ENCODE data around the gene SLC35D1.
A peak's percentile ranks its signal among the peaks of the same experiment; 100 is the strongest.
"Not testable (repeated sequence)": the region's sequence is repeated elsewhere in the genome, so short reads cannot be mapped to it uniquely, and the experiment has no call there.

The SLC35D1 gene

DNA sequence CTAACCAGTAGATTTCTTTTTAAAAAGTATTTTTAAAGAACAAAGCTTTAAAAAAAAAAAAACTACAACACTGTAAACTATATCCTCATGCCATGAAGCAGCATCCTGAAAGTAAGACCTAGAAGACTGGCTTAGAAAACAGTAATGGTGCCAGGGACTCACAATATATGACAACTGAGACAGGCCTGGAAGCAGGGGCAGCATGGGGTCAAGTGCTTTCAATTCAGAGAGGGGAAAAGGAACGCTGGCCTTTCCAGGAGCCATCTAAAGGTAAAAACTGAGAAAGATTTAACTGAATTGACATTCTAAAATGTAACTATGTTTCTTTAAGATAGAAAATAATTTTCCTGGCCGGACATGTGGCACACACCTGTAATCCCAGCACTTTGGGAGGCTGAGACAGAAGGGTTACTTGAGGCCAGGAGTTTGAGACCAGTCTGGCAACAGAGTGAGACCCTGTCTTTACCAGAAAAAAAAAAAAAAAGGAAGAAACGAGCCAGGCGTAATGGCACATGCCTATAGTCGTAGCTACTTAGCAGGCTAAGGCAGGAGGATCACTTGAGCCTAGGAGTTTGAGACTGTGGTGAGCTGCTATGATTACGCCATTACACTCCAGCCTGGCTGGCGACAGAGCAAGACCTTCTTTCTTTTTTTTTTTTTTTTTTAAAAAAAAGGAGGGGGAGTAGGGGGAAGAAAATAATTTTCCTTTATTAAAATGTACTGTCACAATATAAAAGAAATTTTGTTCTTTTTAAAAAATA lies 54.1 kb downstream of the SLC35D1 start:
- Histone ChIP-seq H3K4me3 (no peak overlapping the region), H3K36me3 (peaks cover 66% of the 10 kb centered on the region), H3K27ac (no peak overlapping the region), H3K4me1 (peaks cover 12% of the 10 kb centered on the region), H4K20me1 (peaks cover under 1% of the 10 kb centered on the region; the same call in 1 of the 2 replicates), H3K9me3 (no peaks in the 10 kb centered on the region), H3K27me3 (no peaks in the 10 kb centered on the region), H3K4me2 (no peak overlapping the region; the same call in 1 of the 2 replicates), H3K9ac (no peak overlapping the region)
- TF ChIP-seq Cebpa-rat (IDR thresholded peaks at IDR 0.05), result no peak

DNA sequence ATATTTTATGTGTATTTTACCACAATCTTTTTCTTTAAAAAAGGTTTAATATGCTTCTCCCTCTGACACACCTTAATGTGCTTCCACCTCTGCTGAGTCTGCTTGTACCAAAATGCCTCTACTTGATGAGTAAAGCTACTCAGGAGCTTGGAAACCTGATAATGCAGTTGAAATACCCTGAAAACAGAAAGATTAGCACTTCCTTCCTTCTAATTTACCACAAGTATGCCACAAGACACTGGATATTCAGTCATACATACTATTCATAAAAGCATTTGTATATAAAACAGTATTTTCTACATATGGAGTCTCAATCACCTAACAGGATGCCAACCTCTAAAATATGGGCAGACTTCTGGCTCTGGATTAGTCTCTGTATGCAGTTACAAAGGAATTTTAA lies 55.0 kb downstream of the SLC35D1 start:
- H3K36me3 ChIP-seq, result peaks cover 59% of the 10 kb centered on the region
- H3K4me2 ChIP-seq, result peak overlapping the region; percentile 31
- no peak for TF ChIP-seq Cebpa-rat (IDR thresholded peaks at IDR 0.05)
- H3K9ac ChIP-seq, result no peak overlapping the region
- H3K4me3 ChIP-seq, result no peak overlapping the region
- H3K27ac ChIP-seq, result no peak overlapping the region
- H3K9me3 ChIP-seq, result no peaks in the 10 kb centered on the region
- peaks cover 12% of the 10 kb centered on the region for H3K4me1 ChIP-seq
- no peaks in the 10 kb centered on the region for H3K27me3 ChIP-seq
- no peaks in the 10 kb centered on the region; the same call in 1 of the 2 replicates for H4K20me1 ChIP-seq

DNA sequence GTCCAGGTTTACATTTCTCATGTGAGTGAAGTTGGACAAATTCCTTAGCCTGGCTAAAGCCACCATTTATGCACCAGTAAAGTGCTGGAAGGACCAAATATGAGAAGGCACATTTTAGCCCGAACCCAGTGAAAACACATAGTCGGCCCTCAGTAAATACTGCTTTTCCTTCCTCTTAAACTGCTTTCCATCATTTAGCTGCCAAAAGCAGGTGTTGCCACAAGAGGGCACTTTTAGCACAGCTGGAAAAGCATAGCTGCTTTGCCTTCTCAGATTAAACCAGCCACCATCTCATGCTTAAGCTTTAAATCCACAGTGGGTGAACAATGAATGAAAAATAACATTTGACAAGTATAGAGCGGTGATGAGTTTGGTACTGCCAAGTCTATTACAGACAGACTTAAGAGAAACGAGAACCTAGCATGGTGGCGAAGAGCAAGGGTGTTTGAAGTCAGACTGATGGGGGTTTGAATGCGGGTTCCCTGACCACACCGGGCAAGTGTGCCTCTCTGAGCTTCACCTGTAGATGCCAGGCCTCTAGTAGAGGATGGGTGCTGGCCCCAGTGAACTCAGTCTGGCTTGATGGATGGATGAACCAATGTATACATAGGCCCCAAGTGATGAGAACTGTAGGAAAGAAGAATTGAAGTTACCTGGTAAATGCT lies 57.8 kb downstream of the SLC35D1 start:
- Histone ChIP-seq H3K4me1 (peaks cover 12% of the 10 kb centered on the region), H3K27me3 (no peaks in the 10 kb centered on the region), H3K27ac (no peak overlapping the region), H3K9ac (no peak overlapping the region), H4K20me1 (no peaks in the 10 kb centered on the region), H3K9me3 (no peaks in the 10 kb centered on the region), H3K36me3 (peaks cover 41% of the 10 kb centered on the region), H3K4me3 (no peak overlapping the region), H3K4me2 (no peak overlapping the region)
- no peak for TF ChIP-seq Cebpa-rat (IDR thresholded peaks at IDR 0.05)

- Histone ChIP-seq H3K27ac (no peak overlapping the region), H3K9me3 (no peaks in the 10 kb centered on the region), H3K9ac (no peak overlapping the region), H4K20me1 (no peaks in the 10 kb centered on the region), H3K4me3 (no peak overlapping the region), H3K4me2 (no peak overlapping the region), H3K27me3 (no peaks in the 10 kb centered on the region), H3K36me3 (peaks cover 51% of the 10 kb centered on the region), H3K4me1 (no peaks in the 10 kb centered on the region)
- TF ChIP-seq Cebpa-rat (IDR thresholded peaks at IDR 0.05), result no peak
These were observed 60.9 kb downstream of the SLC35D1 start for GRCh38 chr1:66993076-66993475.

- Histone ChIP-seq H3K27me3 (no peaks in the 10 kb centered on the region), H3K4me1 (peaks cover 5% of the 10 kb centered on the region), H3K9ac (no peak overlapping the region), H3K9me3 (no peaks in the 10 kb centered on the region), H3K4me3 (no peak overlapping the region), H3K4me2 (no peak overlapping the region), H4K20me1 (no peaks in the 10 kb centered on the region), H3K27ac (no peak overlapping the region), H3K36me3 (peaks cover 72% of the 10 kb centered on the region)
- no peak for TF ChIP-seq Cebpa-rat (IDR thresholded peaks at IDR 0.05)
These were observed 68.1 kb downstream of the SLC35D1 start for GRCh38 chr1:66985835-66986234.

DNA sequence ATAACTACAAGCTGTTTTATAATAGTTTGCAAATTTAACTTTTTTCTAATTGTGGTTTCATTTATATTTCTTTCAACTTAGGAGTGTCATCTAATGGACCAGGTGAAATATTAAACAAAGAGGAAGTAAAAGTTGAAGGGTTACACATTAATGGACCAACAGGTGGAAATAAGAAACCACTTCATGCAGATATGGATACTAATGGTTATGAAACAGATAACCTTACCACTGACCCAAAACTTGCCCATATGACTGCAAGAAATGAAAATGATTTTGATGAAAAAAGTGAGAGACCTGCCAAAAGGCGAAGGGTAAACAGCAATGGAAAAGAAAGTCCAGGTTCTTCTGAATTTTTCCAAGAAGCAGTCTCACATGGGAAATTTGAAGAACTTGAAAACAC lies 69.5 kb downstream of the SLC35D1 start:
- Histone ChIP-seq H3K4me2 (no peak overlapping the region), H3K4me3 (no peak overlapping the region), H3K36me3 (peaks cover 64% of the 10 kb centered on the region), H4K20me1 (no peaks in the 10 kb centered on the region), H3K9ac (no peak overlapping the region), H3K9me3 (no peaks in the 10 kb centered on the region), H3K27ac (no peak overlapping the region), H3K27me3 (no peaks in the 10 kb centered on the region), H3K4me1 (peaks cover 8% of the 10 kb centered on the region)
- TF ChIP-seq Cebpa-rat (IDR thresholded peaks at IDR 0.05), result no peak

GRCh38 chr1:66982561-66983260 lies 71.2 kb downstream of the SLC35D1 start:
- TF ChIP-seq Cebpa-rat (IDR thresholded peaks at IDR 0.05), result no peak
- Histone ChIP-seq H4K20me1 (no peaks in the 10 kb centered on the region), H3K27me3 (no peaks in the 10 kb centered on the region), H3K4me2 (no peak overlapping the region), H3K4me1 (peaks cover 8% of the 10 kb centered on the region), H3K27ac (no peak overlapping the region), H3K4me3 (no peak overlapping the region), H3K9ac (no peak overlapping the region), H3K36me3 (peaks cover 64% of the 10 kb centered on the region), H3K9me3 (no peaks in the 10 kb centered on the region)

GRCh38 chr1:66981679-66982078 lies 72.3 kb downstream of the SLC35D1 start:
- Histone ChIP-seq H3K27ac (peak overlapping the region; percentile 73), H3K4me3 (peak overlapping the region; percentile 59), H3K9ac (peak overlapping the region; percentile 71), H3K27me3 (no peaks in the 10 kb centered on the region), H3K4me1 (peaks cover 8% of the 10 kb centered on the region), H3K9me3 (no peaks in the 10 kb centered on the region), H3K4me2 (peak overlapping the region; percentile 81), H3K36me3 (peaks cover 69% of the 10 kb centered on the region), H4K20me1 (no peaks in the 10 kb centered on the region)
- no peak for TF ChIP-seq Cebpa-rat (IDR thresholded peaks at IDR 0.05)

DNA sequence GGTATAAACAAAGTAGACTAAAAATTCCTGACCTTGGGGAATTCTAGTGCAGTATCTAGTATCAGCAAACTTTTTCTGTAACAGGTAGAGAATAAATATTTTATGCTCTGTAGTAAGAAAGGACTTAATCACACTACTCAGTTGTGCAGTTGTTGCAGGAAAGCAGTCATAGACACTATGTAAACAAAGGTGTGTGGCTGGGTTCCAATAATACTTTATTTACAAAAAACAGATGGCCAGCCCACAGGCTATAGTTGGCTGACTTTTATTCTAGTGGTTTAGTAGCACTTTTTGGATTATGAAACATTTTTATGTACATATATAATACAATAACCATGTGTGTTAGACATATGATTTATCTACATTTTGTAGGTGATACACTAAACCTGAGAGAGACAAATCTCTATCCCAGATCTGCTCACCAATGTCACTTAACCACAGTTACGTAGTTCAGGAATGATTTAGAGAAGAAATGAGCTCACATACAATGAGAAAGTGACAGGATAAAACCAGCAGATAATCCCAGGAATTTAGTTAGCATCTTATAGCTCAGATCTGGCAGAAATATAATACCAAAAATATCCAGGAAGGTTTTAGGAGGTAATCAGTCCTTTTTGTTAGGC lies 73.1 kb downstream of the SLC35D1 start:
- Histone ChIP-seq H3K9me3 (no peaks in the 10 kb centered on the region), H4K20me1 (no peaks in the 10 kb centered on the region), H3K4me3 (peak overlapping the region; percentile 59), H3K9ac (peak overlapping the region; percentile 71), H3K27ac (peak overlapping the region; percentile 73), H3K36me3 (peaks cover 63% of the 10 kb centered on the region), H3K27me3 (no peaks in the 10 kb centered on the region), H3K4me1 (peaks cover 8% of the 10 kb centered on the region), H3K4me2 (peak overlapping the region; percentile 81)
- no peak for TF ChIP-seq Cebpa-rat (IDR thresholded peaks at IDR 0.05)

DNA sequence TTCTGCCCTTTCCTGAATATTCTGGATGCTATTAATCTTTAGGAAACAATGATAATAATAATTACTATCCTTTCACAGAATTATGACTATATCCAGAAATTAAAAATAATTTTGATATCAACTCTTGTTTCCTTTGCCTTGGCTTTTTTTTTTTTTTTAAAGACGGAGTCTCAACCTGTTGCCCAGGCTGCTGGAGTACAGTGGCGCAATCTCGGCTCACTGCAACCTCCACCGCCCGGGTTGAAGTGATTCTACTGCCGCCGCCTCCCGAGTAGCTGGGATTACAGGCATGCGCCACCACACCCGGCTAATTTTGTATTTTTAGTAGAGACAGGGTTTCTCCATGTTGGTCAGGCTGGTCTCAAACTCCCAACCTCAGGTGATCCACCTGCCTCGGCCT lies 74.3 kb downstream of the SLC35D1 start:
- peaks cover 71% of the 10 kb centered on the region for H3K36me3 ChIP-seq
- not testable (repeated sequence) for H3K4me1 ChIP-seq, H3K9me3 ChIP-seq, H4K20me1 ChIP-seq, H3K9ac ChIP-seq, H3K4me3 ChIP-seq, H3K4me2 ChIP-seq, H3K27me3 ChIP-seq, H3K27ac ChIP-seq

All from BLaER1 (cell line).